GM12874 (cell line): Measurements from ENCODE around the gene CDX1.

Experiments used
- TF ChIP-seq, protein P1 (sequence below): IDR thresholded peaks from 2 replicates; pipeline ENCODE4 v1.5.1; 2011; ENCODE audit warnings: low read depth, mild to moderate bottlenecking, control low read depth, low read length, moderate library complexity; ENCODE audit not compliant: insufficient read depth

CDX1 gene

DNA sequence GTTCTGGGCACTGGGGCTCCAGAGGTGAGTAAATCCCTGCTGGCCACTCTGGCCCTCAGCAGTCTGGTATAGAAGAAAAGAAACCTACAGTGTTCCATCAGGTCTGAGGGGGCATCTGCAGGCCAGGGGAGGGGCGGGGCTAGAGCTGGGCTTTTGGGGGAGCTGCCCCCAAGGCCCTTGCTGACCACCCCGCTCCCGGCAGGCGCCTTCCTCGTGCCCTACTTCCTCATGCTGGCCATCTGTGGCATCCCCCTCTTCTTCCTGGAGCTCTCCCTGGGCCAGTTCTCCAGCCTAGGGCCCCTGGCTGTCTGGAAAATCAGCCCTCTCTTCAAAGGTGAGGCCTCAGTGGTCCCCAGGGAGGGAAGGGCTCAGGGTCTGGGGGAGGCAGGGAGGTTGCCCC lies 29.9 kb downstream of the CDX1 start:
- TF ChIP-seq, protein P1, sequence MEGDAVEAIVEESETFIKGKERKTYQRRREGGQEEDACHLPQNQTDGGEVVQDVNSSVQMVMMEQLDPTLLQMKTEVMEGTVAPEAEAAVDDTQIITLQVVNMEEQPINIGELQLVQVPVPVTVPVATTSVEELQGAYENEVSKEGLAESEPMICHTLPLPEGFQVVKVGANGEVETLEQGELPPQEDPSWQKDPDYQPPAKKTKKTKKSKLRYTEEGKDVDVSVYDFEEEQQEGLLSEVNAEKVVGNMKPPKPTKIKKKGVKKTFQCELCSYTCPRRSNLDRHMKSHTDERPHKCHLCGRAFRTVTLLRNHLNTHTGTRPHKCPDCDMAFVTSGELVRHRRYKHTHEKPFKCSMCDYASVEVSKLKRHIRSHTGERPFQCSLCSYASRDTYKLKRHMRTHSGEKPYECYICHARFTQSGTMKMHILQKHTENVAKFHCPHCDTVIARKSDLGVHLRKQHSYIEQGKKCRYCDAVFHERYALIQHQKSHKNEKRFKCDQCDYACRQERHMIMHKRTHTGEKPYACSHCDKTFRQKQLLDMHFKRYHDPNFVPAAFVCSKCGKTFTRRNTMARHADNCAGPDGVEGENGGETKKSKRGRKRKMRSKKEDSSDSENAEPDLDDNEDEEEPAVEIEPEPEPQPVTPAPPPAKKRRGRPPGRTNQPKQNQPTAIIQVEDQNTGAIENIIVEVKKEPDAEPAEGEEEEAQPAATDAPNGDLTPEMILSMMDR = no peak

DNA sequence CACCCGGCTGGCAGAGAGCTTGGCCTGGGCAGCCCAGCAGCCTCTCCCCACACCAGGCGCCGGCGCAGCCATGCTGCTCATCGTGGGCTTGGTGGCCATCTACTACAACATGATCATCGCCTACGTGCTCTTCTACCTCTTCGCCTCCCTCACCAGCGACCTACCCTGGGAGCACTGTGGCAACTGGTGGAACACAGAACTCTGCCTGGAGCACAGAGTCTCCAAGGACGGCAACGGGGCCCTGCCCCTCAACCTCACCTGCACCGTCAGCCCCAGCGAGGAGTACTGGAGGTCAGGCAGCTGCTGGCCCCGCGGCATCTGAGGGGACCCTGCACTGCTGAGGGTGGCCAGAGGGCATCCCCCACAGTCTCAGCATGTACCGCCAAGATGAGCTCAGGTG lies 30.4 kb downstream of the CDX1 start:
- TF ChIP-seq, protein P1 = no peak

DNA sequence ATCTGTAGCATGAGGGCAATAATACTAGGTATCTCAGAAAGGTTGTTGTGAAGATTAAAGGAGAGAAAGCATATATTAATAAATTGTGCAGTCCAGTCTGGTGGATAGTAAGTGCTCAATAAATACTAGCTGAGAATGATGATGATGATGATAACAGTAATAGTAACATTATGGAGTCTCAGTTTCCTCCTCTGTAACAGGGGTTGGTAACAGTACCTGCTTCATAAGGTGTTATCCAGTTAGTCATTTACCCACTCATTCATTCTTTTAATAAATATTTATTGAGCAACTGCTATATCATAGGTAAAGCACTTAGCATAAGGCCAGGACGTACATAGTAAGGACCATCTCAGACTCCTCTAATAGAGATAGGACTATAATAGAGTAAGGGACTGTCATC lies 30.9 kb downstream of the CDX1 start:
- TF ChIP-seq, protein P1 = no peak

DNA sequence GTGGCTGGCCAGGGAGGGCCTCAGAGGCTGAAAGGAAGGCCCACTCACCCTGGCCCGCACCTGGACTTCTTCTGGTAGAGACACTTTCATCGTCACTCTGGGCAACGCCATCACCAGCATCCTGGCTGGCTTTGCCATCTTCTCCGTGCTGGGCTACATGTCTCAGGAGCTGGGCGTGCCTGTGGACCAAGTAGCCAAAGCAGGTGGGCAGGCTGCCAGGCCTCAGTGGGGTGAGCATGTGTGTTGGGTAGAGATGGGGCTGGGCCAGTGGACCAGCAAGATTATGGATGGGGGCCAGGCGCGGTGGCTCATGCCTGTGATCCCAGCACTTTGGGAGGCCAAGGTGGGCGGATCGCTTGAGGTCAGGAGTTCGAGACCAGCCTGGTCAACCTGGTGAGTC lies 35.9 kb downstream of the CDX1 start:
- TF ChIP-seq, protein P1 = no peak

DNA sequence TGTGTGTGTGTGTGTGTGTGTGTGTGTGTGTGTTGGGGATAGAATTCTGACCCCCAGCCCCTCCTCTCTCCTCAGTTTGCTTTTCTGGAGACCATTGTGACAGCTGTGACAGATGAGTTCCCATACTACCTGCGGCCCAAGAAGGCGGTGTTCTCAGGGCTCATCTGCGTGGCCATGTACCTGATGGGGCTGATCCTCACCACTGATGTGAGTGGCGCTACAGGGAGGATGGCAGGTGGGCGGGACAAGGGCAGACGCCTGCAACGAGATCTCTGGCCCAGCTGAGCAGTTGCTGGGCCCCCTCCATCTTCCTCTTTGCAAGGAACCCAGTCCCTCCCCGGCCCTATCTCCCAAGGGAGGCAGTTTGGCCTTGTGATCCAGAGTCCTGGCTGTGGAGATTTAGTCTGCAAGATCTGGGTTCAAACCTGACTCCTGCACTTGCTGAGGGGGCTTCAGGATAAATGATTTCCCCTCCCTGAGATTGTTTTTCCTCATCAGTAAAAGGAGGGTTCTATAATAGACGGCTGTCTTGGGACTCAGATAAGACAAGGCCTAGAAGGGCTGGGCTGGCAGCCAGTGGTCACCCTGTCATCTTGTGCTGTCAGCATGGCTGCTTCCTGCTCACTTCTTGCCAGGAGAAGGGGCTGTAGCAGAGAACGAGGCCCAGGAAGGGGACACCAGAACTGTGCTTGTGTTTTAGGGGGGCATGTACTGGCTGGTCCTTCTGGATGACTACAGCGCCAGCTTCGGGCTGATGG lies 37.4 kb downstream of the CDX1 start:
- TF ChIP-seq, protein P1 = no peak

DNA sequence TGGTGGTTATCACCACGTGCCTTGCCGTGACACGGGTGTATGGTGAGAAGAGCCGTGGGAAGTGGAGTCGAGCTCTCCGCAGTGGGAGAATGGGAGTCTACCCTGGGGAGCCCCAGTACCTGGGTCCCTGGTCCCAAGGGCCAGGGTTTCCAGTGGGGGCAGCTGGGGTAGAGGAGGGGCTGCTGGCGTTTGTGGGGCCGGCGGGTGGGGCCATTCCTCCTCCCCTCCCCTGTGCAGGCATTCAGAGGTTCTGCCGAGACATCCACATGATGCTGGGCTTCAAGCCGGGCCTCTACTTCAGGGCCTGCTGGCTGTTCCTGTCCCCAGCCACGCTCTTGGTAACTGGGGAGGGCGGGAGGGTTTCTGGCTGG lies 38.0 kb downstream of the CDX1 start:
- TF ChIP-seq, protein P1 = no peak

DNA sequence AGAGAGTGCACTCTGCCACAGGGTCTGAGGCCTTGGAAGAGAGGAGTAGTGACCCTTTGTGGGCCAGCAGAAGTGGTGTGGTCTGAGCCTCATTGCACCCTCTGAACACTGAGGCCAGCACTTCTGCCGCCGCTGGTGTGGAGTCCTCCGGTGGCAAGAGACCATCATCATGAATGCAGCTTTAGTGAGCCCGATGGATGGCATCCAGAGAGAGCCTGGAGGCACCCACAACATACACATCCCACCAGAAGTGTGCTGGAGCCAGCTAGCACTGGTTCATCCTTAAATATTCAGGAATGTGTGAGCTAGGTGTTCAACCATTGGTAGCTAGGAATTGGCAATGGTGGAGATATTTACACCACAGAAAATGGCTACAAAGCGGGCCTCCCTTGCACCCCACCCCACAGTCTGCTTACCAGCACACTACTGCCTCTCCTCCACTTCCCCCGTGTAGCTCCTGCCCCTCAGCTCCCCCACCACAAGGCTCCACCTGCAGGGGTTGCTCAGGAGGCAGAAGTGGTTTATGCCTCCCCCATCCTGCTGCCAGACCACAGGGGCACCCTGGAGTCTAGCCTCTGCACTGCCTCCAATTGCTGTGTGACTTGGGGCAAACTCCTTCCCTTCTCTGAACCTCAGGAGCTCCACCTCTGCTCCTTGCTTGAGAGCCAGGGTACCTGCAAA lies 39.7 kb downstream of the CDX1 start:
- TF ChIP-seq, protein P1 = no peak
